NCI-H2029 treated with DMSO at 0.1 percent for 48 hours (cell line): ENCODE measurements around the gene JPT2.

Experiments
- DNase-seq: peaks from one replicate; lab custom pipeline; 2025; lab: John Stamatoyannopoulos, UW

JPT2 gene

GRCh38 chr16:1653023-1653422, 25.1 kb upstream of the JPT2 start:
- no peak for DNase-seq

GRCh38 chr16:1654505-1655268, 23.4 kb upstream of the JPT2 start:
- no peak for DNase-seq

- no peak for DNase-seq
Observed at GRCh38 chr16:1655269-1655807, 22.7 kb upstream of the JPT2 start.

GRCh38 chr16:1655909-1656807, 21.9 kb upstream of the JPT2 start:
- no peak for DNase-seq

- no peak for DNase-seq
Observed at GRCh38 chr16:1656808-1657617, 21.1 kb upstream of the JPT2 start.

GRCh38 chr16:1657841-1658240, 20.2 kb upstream of the JPT2 start:
- no peak for DNase-seq

GRCh38 chr16:1659031-1659430, 19.0 kb upstream of the JPT2 start:
- DNase-seq, result no peak

GRCh38 chr16:1661826-1662225, 16.3 kb upstream of the JPT2 start:
- no peak for DNase-seq

- no peak for DNase-seq
Observed at GRCh38 chr16:1662543-1662942, 15.5 kb upstream of the JPT2 start.

- no peak for DNase-seq
Observed at GRCh38 chr16:1665829-1666228, 12.2 kb upstream of the JPT2 start.

- no peak for DNase-seq
Observed at GRCh38 chr16:1666316-1666715, 11.8 kb upstream of the JPT2 start.

- DNase-seq, result no peak
Observed at GRCh38 chr16:1667271-1667670, 10.8 kb upstream of the JPT2 start.

- no peak for DNase-seq
Observed at GRCh38 chr16:1667916-1668315, 10.2 kb upstream of the JPT2 start.

- no peak for DNase-seq
Observed at GRCh38 chr16:1668612-1669319, 9.3 kb upstream of the JPT2 start.

GRCh38 chr16:1669698-1670097, 8.4 kb upstream of the JPT2 start:
- DNase-seq, result no peak

- DNase-seq, result no peak
Observed at GRCh38 chr16:1670371-1670770, 7.7 kb upstream of the JPT2 start.

GRCh38 chr16:1670866-1671265, 7.2 kb upstream of the JPT2 start:
- no peak for DNase-seq

GRCh38 chr16:1673424-1674151, 4.5 kb upstream of the JPT2 start:
- DNase-seq, result no peak

- DNase-seq, result no peak
Observed at GRCh38 chr16:1674306-1674705, 3.8 kb upstream of the JPT2 start.

- DNase-seq, result no peak
Observed at GRCh38 chr16:1674751-1675664, 3.1 kb upstream of the JPT2 start.
